K562 (cell line): ENCODE data around the gene NDUFA7. TPM values are rescaled to one million over a fixed set of nuclear protein-coding genes. Genes with fewer than 3 reads are reported as not detected.
A peak's percentile ranks its signal among the peaks of the same experiment; 100 is the strongest.

Experiments
- AFF1 ChIP-seq, 2 experiments: fragments of 450-650 bp; IDR thresholded peaks; 2 replicates each; pipeline ENCODE4 v1.6.1; 2018; ENCODE audit warnings: mild to moderate bottlenecking in 2 of 2, low read depth in 1 of 2; ENCODE audit not compliant: partially characterized antibody in 2 of 2
- ARHGAP35 ChIP-seq: fragments of 450-650 bp; IDR thresholded peaks from 2 replicates; pipeline ENCODE4 v1.6.1; 2018; ENCODE audit not compliant: partially characterized antibody
- CHD1 ChIP-seq: fragments of 200-600 bp; sonication (generic); IDR thresholded peaks from one replicate; pipeline ENCODE4 v1.6.1; 2012; ENCODE audit warnings: mild to moderate bottlenecking, moderate library complexity, low read length, inconsistent platforms
- FOXO4 ChIP-seq: fragments of 450-650 bp; formaldehyde crosslinking; IDR thresholded peaks from 2 replicates; pipeline ENCODE4 v1.4.0; 2020; ENCODE audit warnings: mild to moderate bottlenecking, moderate library complexity
- GTF2B ChIP-seq: IDR thresholded peaks from 2 replicates; pipeline ENCODE4 v1.6.1; 2011; ENCODE audit not compliant: insufficient read length; ENCODE audit errors: extremely low read depth
- HLTF ChIP-seq: fragments of 450-650 bp; IDR thresholded peaks from 2 replicates; pipeline ENCODE4 v1.6.1; 2016
- NELFE ChIP-seq: IDR thresholded peaks from 2 replicates; pipeline ENCODE4 v1.6.1; 2011; ENCODE audit warnings: mild to moderate bottlenecking; ENCODE audit not compliant: insufficient read depth, insufficient read length
- NR1H2 ChIP-seq: sonication (generic); formaldehyde crosslinking; IDR thresholded peaks from 2 replicates; pipeline ENCODE4 v1.4.0; 2020; ENCODE audit warnings: mild to moderate bottlenecking, missing genetic modification reagents
- PML ChIP-seq: IDR thresholded peaks from 2 replicates; pipeline ENCODE4 v1.6.1; 2012; ENCODE audit warnings: low read length, inconsistent platforms
- POLR2A ChIP-seq: fragments of 450-650 bp; conservative IDR thresholded peaks from 2 replicates; pipeline ENCODE4 v1.6.1; 2016
- POLR2B ChIP-seq: fragments of 450-650 bp; IDR thresholded peaks from 2 replicates; pipeline ENCODE4 v1.6.1; 2018; ENCODE audit warnings: low read depth; ENCODE audit not compliant: partially characterized antibody
- PRDM10 ChIP-seq: fragments of 450-650 bp; IDR thresholded peaks from 2 replicates; pipeline ENCODE4 v1.6.1; 2018; ENCODE audit not compliant: partially characterized antibody
- PRPF4 ChIP-seq: fragments of 200-400 bp; formaldehyde crosslinking; IDR thresholded peaks from one replicate; pipeline ENCODE4 v1.6.1; 2017; ENCODE audit warnings: low read length, low read depth, mild to moderate bottlenecking; ENCODE audit not compliant: insufficient read depth, poor library complexity, severe bottlenecking
- SMARCE1 ChIP-seq: fragments of 450-650 bp; IDR thresholded peaks from 2 replicates; pipeline ENCODE4 v1.7.1; 2016; ENCODE audit warnings: mild to moderate bottlenecking
- TEAD1 ChIP-seq, 2 experiments: fragments of 450-650 bp in 1 of 2; sonication (generic) in 1 of 2; formaldehyde crosslinking; IDR thresholded peaks; 2 replicates each; pipeline versions ENCODE4 v1.4.0 to v1.8.0; 2020 to 2022; ENCODE audit warnings: mild to moderate bottlenecking in 2 of 2, missing genetic modification reagents in 1 of 2
- ZNF232 ChIP-seq: sonication (generic); formaldehyde crosslinking; IDR thresholded peaks from 2 replicates; pipeline ENCODE4 v1.8.0; 2022; ENCODE audit warnings: mild to moderate bottlenecking, missing genetic modification reagents
- ZNF583 ChIP-seq: fragments of 250-450 bp; sonication (Bioruptor Pico); IDR thresholded peaks from 2 replicates; pipeline ENCODE4 v1.4.0; 2020
- ZNF584 ChIP-seq: fragments of 200-800 bp; sonication (Bioruptor generic); IDR thresholded peaks from 2 replicates; pipeline ENCODE4 v1.6.1; 2016; ENCODE audit warnings: low read depth, mild to moderate bottlenecking, missing genetic modification characterization, missing compliant biosample characterization
- polyA plus RNA-seq, 8 experiments: library from polyadenylated mRNA; depleted of rRNA in 4 of 8; stranded (reverse) in 5 of 8; unstranded in 3 of 8; fragments of >200 nt; fragmentation: Nextera tagmentation in 2 of 8; fragmentation: Illumina TruSeq in 1 of 8; extraction: Ambion mirVana in 2 of 8; extraction: Trizol in 1 of 8; gene quantifications; 2 replicates each; pipeline versions ENCODE4 v1.2.1 to v1.2.3, GENCODE V29; 2011 to 2014; ENCODE audit warnings: inconsistent platforms in 1 of 8, missing spikeins in 1 of 8
- total RNA-seq, 7 experiments: library from RNA; depleted of rRNA in 6 of 7; stranded (reverse); fragments of >200 nt in 6 of 7; fragmentation: Illumina TruSeq in 2 of 7; extraction: Trizol in 2 of 7; gene quantifications; 2 replicates each; pipeline versions ENCODE4 v1.2.1 to v1.2.3, GENCODE V29; 2011 to 2021; ENCODE audit warnings: low replicate concordance in 1 of 7

Gene NDUFA7
- total and polyA plus RNA-seq, 9 of the 15 experiments (the other 6 are each of a cell fraction or from before 2014, with no cell fraction given) = 70.8 to 348 (median 142) TPM

GRCh38 chr19:8321067-8321985 is at the start of gene NDUFA7, which contains the start of gene RPS28 (continued):
- TF ChIP-seq PRDM10 (no peak), NELFE (peak; percentile 73), HLTF (no peak), PRPF4 (peak; percentile 72), GTF2B (peak; percentile 89), AFF1 (IDR thresholded peaks at IDR 0.05; ENCODE audit: low read depth in 1 of 2, partially characterized antibody in 2 of 2) (peak in 1 of 2 experiments; percentile 65), ZNF232 (CRISPR knock-in tag) (no peak; the same call in 1 of the 2 replicates), PML (peak; percentile 75), ZNF584 (no peak), NR1H2 (0 out of 2 replicates have a peak, but pooled peaks have one; percentile 41), ZNF583 (CRISPR knock-in tag) (no peak; the same call in 1 of the 2 replicates), ARHGAP35 (peak; percentile 94), SMARCE1 (0 out of 2 replicates have a peak, but pooled peaks have one; percentile 16), POLR2A (peak; percentile 97), FOXO4 (CRISPR knock-in tag) (no peak), CHD1 (peak; percentile 90), TEAD1 (CRISPR knock-in tag; IDR thresholded peaks at IDR 0.05) (0 out of 4 replicates have a peak, but pooled peaks have one; percentile 2 to 10), POLR2B (peak; percentile 90)
